Endothelial cell (in vitro differentiated cells): ENCODE results near the gene CLASP2. TPM values are rescaled to one million over a fixed set of nuclear protein-coding genes. Genes with fewer than 3 reads are reported as not detected.

Experiments
- DNase-seq: peaks from one replicate; pipeline ENCODE4 v3.0.0; 2021; ENCODE audit warnings: low spot score
- H3K27ac Mint-ChIP-seq: one replicate; pipeline ENCODE4 v1.8.0; 2021; ENCODE audit warnings: mixed read lengths, inconsistent platforms; ENCODE audit not compliant: unreplicated experiment
- H3K27me3 Mint-ChIP-seq: one replicate; pipeline ENCODE4 v1.8.0; 2021; ENCODE audit warnings: mild to moderate bottlenecking, moderate library complexity, mixed read lengths, inconsistent platforms; ENCODE audit not compliant: unreplicated experiment
- H3K36me3 Mint-ChIP-seq: one replicate; pipeline ENCODE4 v1.8.0; 2021; ENCODE audit warnings: mild to moderate bottlenecking, low read depth, mixed read lengths, inconsistent platforms; ENCODE audit not compliant: unreplicated experiment
- H3K4me1 Mint-ChIP-seq: one replicate; pipeline ENCODE4 v1.8.0; 2021; ENCODE audit warnings: mild to moderate bottlenecking, mixed read lengths, inconsistent platforms; ENCODE audit not compliant: unreplicated experiment
- H3K4me3 Mint-ChIP-seq: one replicate; pipeline ENCODE4 v1.8.0; 2021; ENCODE audit warnings: mild to moderate bottlenecking, mixed read lengths, inconsistent platforms; ENCODE audit not compliant: unreplicated experiment
- H3K9me3 Mint-ChIP-seq: one replicate; pipeline ENCODE4 v1.8.0; 2021; ENCODE audit warnings: mixed read lengths, inconsistent platforms; ENCODE audit not compliant: unreplicated experiment
- CTCF ChIP-seq: fragments of 200-600 bp; sonication (generic); IDR thresholded peaks from one replicate; pipeline ENCODE4 v1.5.0; 2021; ENCODE audit warnings: antibody characterized with exemption; ENCODE audit not compliant: unreplicated experiment
- total RNA-seq: library from RNA; stranded (reverse); fragmentation: NEBNext Ultra II Directional; extraction: Animal tissue kit (Norgen Biotek cat#: 25700); gene quantifications from one replicate; pipeline ENCODE4 v1.2.1, GENCODE V29; 2021; ENCODE audit not compliant: unreplicated experiment

The CLASP2 gene
- total RNA-seq, 1 donor from 2014 or later = 42.0 TPM

GRCh38 chr3:33663042-33663441 lies 55.0 kb downstream of the CLASP2 start:
- no peak for DNase-seq
- H3K4me1 Mint-ChIP-seq = peaks cover 14% of the 10 kb centered on the region
- H3K27me3 Mint-ChIP-seq = no peaks in the 10 kb centered on the region
- no peaks in the 10 kb centered on the region for H3K36me3 Mint-ChIP-seq
- H3K9me3 Mint-ChIP-seq = no peaks in the 10 kb centered on the region
- no peak for TF ChIP-seq CTCF
- peak overlapping the region; percentile 22 for H3K27ac Mint-ChIP-seq
- H3K4me3 Mint-ChIP-seq = no peak overlapping the region

- no peaks in the 10 kb centered on the region for H3K36me3 Mint-ChIP-seq
These were observed 58.1 kb downstream of the CLASP2 start for GRCh38 chr3:33659856-33660434.

GRCh38 chr3:33658991-33659848 lies 58.8 kb downstream of the CLASP2 start:
- no peaks in the 10 kb centered on the region for H3K36me3 Mint-ChIP-seq

More at GRCh38 chr3:33659856-33660434, 58.1 kb downstream of the CLASP2 start:
- Mint-ChIP-seq H3K4me3 (no peak overlapping the region), H3K27me3 (no peaks in the 10 kb centered on the region), H3K27ac (peak overlapping the region; percentile 68), H3K9me3 (no peaks in the 10 kb centered on the region), H3K4me1 (peaks cover 16% of the 10 kb centered on the region)
- no peak for DNase-seq
- no peak for TF ChIP-seq CTCF

GRCh38 chr3:33658621-33658990 lies 59.4 kb downstream of the CLASP2 start:
- Mint-ChIP-seq H3K36me3 (no peaks in the 10 kb centered on the region), H3K27me3 (no peaks in the 10 kb centered on the region), H3K4me1 (peaks cover 23% of the 10 kb centered on the region), H3K27ac (peak overlapping the region; percentile 28), H3K9me3 (no peaks in the 10 kb centered on the region), H3K4me3 (peak overlapping the region; percentile 0)
- TF ChIP-seq CTCF = no peak
- no peak for DNase-seq

More at GRCh38 chr3:33658991-33659848, 58.8 kb downstream of the CLASP2 start:
- Mint-ChIP-seq H3K27ac (peak overlapping the region; percentile 68), H3K4me3 (peak overlapping the region; percentile 68), H3K9me3 (no peaks in the 10 kb centered on the region), H3K4me1 (peaks cover 18% of the 10 kb centered on the region), H3K27me3 (no peaks in the 10 kb centered on the region)
- DNase-seq = peak; percentile 49
- no peak for TF ChIP-seq CTCF

- Mint-ChIP-seq H3K4me3 (no peak overlapping the region), H3K4me1 (peaks cover 23% of the 10 kb centered on the region), H3K27me3 (no peaks in the 10 kb centered on the region), H3K36me3 (no peaks in the 10 kb centered on the region), H3K27ac (no peak overlapping the region), H3K9me3 (no peaks in the 10 kb centered on the region)
- TF ChIP-seq CTCF = no peak
- no peak for DNase-seq
These were observed 60.0 kb downstream of the CLASP2 start for GRCh38 chr3:33658039-33658438.
